ENCODE results near the gene DAP. TPM values are rescaled to one million over a fixed set of nuclear protein-coding genes. Genes with fewer than 3 reads are reported as not detected.
A peak's percentile ranks its signal among the peaks of the same experiment; 100 is the strongest.

The DAP gene
- total and polyA plus RNA-seq, 8 donors = 9.3 to 184 (median 91.0) TPM

GRCh38 chr5:10647640-10648039 is 113.4 kb downstream of the DAP start:
- Histone ChIP-seq H3K27ac (no peak overlapping the region), H3K36me3 (peaks cover 0 to 15% (median 6%) of the 10 kb centered on the region in 4 donors), H3K27me3 (peaks cover 0 to 41% (median 16%) of the 10 kb centered on the region in 3 donors), H3K4me1 (peaks cover 0 to 7% (median 0%) of the 10 kb centered on the region in 4 donors), H3K4me3 (no peak overlapping the region), H3K9me3 (no peaks in the 10 kb centered on the region)
- TF ChIP-seq EP300 (IDR thresholded peaks at IDR 0.05) (no peak), POLR2A (IDR thresholded peaks at IDR 0.05) (no peak), POLR2AphosphoS5 (IDR thresholded peaks at IDR 0.05) (no peak), CTCF (IDR thresholded peaks at IDR 0.05) (no peak)
- peak in 1 of 2 donors; percentile 14 for DNase-seq
- 94 to 97% (median 96%) methylated on average over 5 of the region's 5 CpGs for WGBS, 5 donors
- intact Hi-C loops (cut with DNase I; ENCODE audit: low total_unique reads) = no loop called here

GRCh38 chr5:10645671-10646070 is 115.4 kb downstream of the DAP start:
- 74 to 85% (median 75%) methylated on average over 6 of the region's 6 CpGs for WGBS, 5 donors
- H3K4me3 ChIP-seq = no peak overlapping the region
- H3K36me3 ChIP-seq = peaks cover 0 to 15% (median 0%) of the 10 kb centered on the region in 4 donors
- DNase-seq = peak in 1 of 2 donors; percentile 2
- H3K9me3 ChIP-seq = no peaks in the 10 kb centered on the region
- H3K4me1 ChIP-seq = peaks cover 0 to 7% (median 0%) of the 10 kb centered on the region in 4 donors
- peaks cover 0 to 25% (median 16%) of the 10 kb centered on the region in 3 donors for H3K27me3 ChIP-seq
- TF ChIP-seq POLR2A (IDR thresholded peaks at IDR 0.05) = no peak
- TF ChIP-seq POLR2AphosphoS5 (IDR thresholded peaks at IDR 0.05) = no peak
- TF ChIP-seq CTCF (IDR thresholded peaks at IDR 0.05) = no peak
- TF ChIP-seq EP300 (IDR thresholded peaks at IDR 0.05) = no peak
- no peak overlapping the region for H3K27ac ChIP-seq
- intact Hi-C loops (cut with DNase I; ENCODE audit: low total_unique reads) = no loop called here

GRCh38 chr5:10645146-10645545 is 115.9 kb downstream of the DAP start:
- no peak for TF ChIP-seq CTCF (IDR thresholded peaks at IDR 0.05)
- TF ChIP-seq POLR2AphosphoS5 (IDR thresholded peaks at IDR 0.05) = no peak
- TF ChIP-seq EP300 (IDR thresholded peaks at IDR 0.05) = no peak
- TF ChIP-seq POLR2A (IDR thresholded peaks at IDR 0.05) = no peak
- DNase-seq = peak in 1 of 2 donors; percentile 9
- Histone ChIP-seq H3K9me3 (peaks cover 0 to under 1% (median 0%) of the 10 kb centered on the region in 4 donors), H3K4me1 (peaks cover 0 to 7% (median 0%) of the 10 kb centered on the region in 4 donors), H3K27ac (no peak overlapping the region), H3K27me3 (peaks cover 0 to 20% (median 16%) of the 10 kb centered on the region in 3 donors), H3K36me3 (peaks cover 0 to 11% (median 0%) of the 10 kb centered on the region in 4 donors), H3K4me3 (no peak overlapping the region)
- intact Hi-C loops (cut with DNase I; ENCODE audit: low total_unique reads) = no loop called here
- WGBS, 5 donors = 82 to 92% (median 91%) methylated on average over 3 of the region's 3 CpGs

- peaks cover 0 to 1% (median 0%) of the 10 kb centered on the region in 4 donors for H3K36me3 ChIP-seq
- no peak overlapping the region for H3K4me3 ChIP-seq
- no peak overlapping the region for H3K27ac ChIP-seq
- H3K4me1 ChIP-seq = peaks cover 0 to under 1% (median 0%) of the 10 kb centered on the region in 4 donors
- no peak for DNase-seq
- TF ChIP-seq POLR2A (IDR thresholded peaks at IDR 0.05) = no peak
- TF ChIP-seq CTCF (IDR thresholded peaks at IDR 0.05) = no peak
- TF ChIP-seq POLR2AphosphoS5 (IDR thresholded peaks at IDR 0.05) = no peak
- TF ChIP-seq EP300 (IDR thresholded peaks at IDR 0.05) = no peak
- intact Hi-C loops (cut with DNase I; ENCODE audit: low total_unique reads) = no loop called here
- WGBS, 5 donors = 63 to 76% (median 70%) methylated on average over 9 of the region's 9 CpGs
- peaks cover 0 to 10% (median 6%) of the 10 kb centered on the region in 3 donors for H3K27me3 ChIP-seq
- H3K9me3 ChIP-seq = peaks cover 0 to 3% (median 0%) of the 10 kb centered on the region in 4 donors
Measured at GRCh38 chr5:10644192-10644591, 116.8 kb downstream of the DAP start.
